Transverse colon (tissue), 4 donors: Measurements from ENCODE around the gene TREML2. TPM values are rescaled to one million over a fixed set of nuclear protein-coding genes. Genes with fewer than 3 reads are reported as not detected.

Experiments
- DNase-seq: peaks from one replicate; pipeline ENCODE4 v3.0.0-alpha.2; 2019
- H3K27ac ChIP-seq, 4 donors: fragments of 200-600 bp; sonication (generic); 2 replicates each; pipeline ENCODE4 v1.5.1; 2016 to 2018; ENCODE audit warnings: inconsistent platforms in 4 of 4
- H3K27me3 ChIP-seq: fragments of 200-600 bp; sonication (generic); 2 replicates; pipeline ENCODE4 v1.5.1; 2017; ENCODE audit warnings: inconsistent platforms
- H3K36me3 ChIP-seq, 4 donors: fragments of 200-600 bp; sonication (generic); 2 replicates each; pipeline ENCODE4 v1.5.1; 2017 to 2019; ENCODE audit warnings: inconsistent platforms in 4 of 4
- H3K4me1 ChIP-seq, 4 donors: fragments of 200-600 bp; sonication (generic); 2 replicates each; pipeline ENCODE4 v1.5.1; 2017 to 2020; ENCODE audit warnings: inconsistent platforms in 4 of 4
- H3K4me3 ChIP-seq, 4 donors: fragments of 200-600 bp; sonication (generic); 1 replicate in 1 of 4; 2 replicates in 3 of 4; pipeline versions ENCODE4 v1.5.1 to v1.6.1; 2017 to 2019; ENCODE audit warnings: inconsistent platforms in 4 of 4
- H3K9me3 ChIP-seq, 2 donors: fragments of 200-600 bp; sonication (generic); 2 replicates each; pipeline ENCODE4 v1.5.1; 2017 to 2019; ENCODE audit warnings: inconsistent platforms in 2 of 2
- CTCF ChIP-seq, 5 experiments: fragments of 200-600 bp in 3 of 5; fragments of 450-650 bp in 2 of 5; sonication (generic) in 3 of 5; IDR thresholded peaks; 1 replicate in 2 of 5; 2 replicates in 3 of 5; pipeline ENCODE4 v1.5.1; 2016 to 2017; ENCODE audit warnings: antibody characterized with exemption in 5 of 5, inconsistent platforms in 3 of 5, mild to moderate bottlenecking in 2 of 5, moderate library complexity in 1 of 5
- EP300 ChIP-seq: sonication (generic); formaldehyde crosslinking; IDR thresholded peaks from one replicate; pipeline ENCODE4 v1.6.1; 2017; ENCODE audit warnings: antibody characterized with exemption, low read depth
- POLR2A ChIP-seq: fragments of 450-650 bp; IDR thresholded peaks from one replicate; pipeline ENCODE4 v1.6.1; 2016; ENCODE audit warnings: antibody characterized with exemption, mild to moderate bottlenecking, moderate library complexity
- POLR2AphosphoS5 ChIP-seq, 3 donors: sonication (generic); formaldehyde crosslinking; IDR thresholded peaks; one replicate each; pipeline ENCODE4 v1.6.1; 2016; ENCODE audit warnings: antibody characterized with exemption in 3 of 3
- WGBS, 2 donors: methylation state at CpG; one replicate each; pipeline ENCODE4 v1.1.5; 2018; ENCODE audit warnings: low coverage in 1 of 2; 5-methylcytosine and 5-hydroxymethylcytosine counted together
- in situ Hi-C, 4 donors: fragments of 200-750 bp; cut with MboI; loops; one replicate each; pipeline versions ENCODE4 v1.15.0 to v1.15.1; 2017; ENCODE audit warnings: low sequenced_read_pairs in 3 of 4, low pct_ligation_motif_present in 1 of 4, low pct_unique_long_range_greater_than_20kb in 1 of 4
- intact Hi-C: fragments of 100-400 bp; cut with DNase I; formaldehyde crosslinking; loops from one replicate; pipeline ENCODE4 v1.15.1; 2023; ENCODE audit warnings: low total_unique reads
- total RNA-seq, 4 donors: library from RNA; depleted of rRNA; stranded (reverse); fragments of >200 nt; gene quantifications; one replicate each; pipeline ENCODE4 v1.1.0, GENCODE V29; 2016

Gene TREML2
- total RNA-seq, 4 donors from 2014 or later = 0.14 to 0.64 TPM; not detected in 2

- Histone ChIP-seq H3K27me3 (no peaks in the 10 kb centered on the region), H3K4me1 (no peaks in the 10 kb centered on the region), H3K27ac (no peak overlapping the region), H3K4me3 (no peak overlapping the region), H3K36me3 (no peaks in the 10 kb centered on the region), H3K9me3 (peaks cover 0 to 4% of the 10 kb centered on the region in 2 donors)
- TF ChIP-seq CTCF (IDR thresholded peaks at IDR 0.05) (no peak), POLR2A (no peak), EP300 (no peak), POLR2AphosphoS5 (IDR thresholded peaks at IDR 0.05) (no peak)
- WGBS, 2 donors = 72% methylated on average over 5 of the region's 5 CpGs; no CpG with 5 or more reads in 1 of the 2 donors
- intact Hi-C loops (no loop called here), in situ Hi-C loops (no loop called here)
- DNase-seq = no peak
Measured at GRCh38 chr6:41216616-41217015, 15.7 kb upstream of the TREML2 start.

GRCh38 chr6:41215777-41216176 lies 14.8 kb upstream of the TREML2 start:
- no peaks in the 10 kb centered on the region for H3K4me1 ChIP-seq
- H3K9me3 ChIP-seq = peaks cover 0 to 4% of the 10 kb centered on the region in 2 donors
- TF ChIP-seq POLR2A (no peak), CTCF (IDR thresholded peaks at IDR 0.05) (no peak), POLR2AphosphoS5 (IDR thresholded peaks at IDR 0.05) (no peak), EP300 (no peak)
- H3K27ac ChIP-seq = no peak overlapping the region
- intact Hi-C loops (no loop called here), in situ Hi-C loops (no loop called here)
- H3K4me3 ChIP-seq = no peak overlapping the region
- WGBS, 2 donors = 80 to 87% methylated on average over 1 to 5 of the region's 5 CpGs
- H3K36me3 ChIP-seq = no peaks in the 10 kb centered on the region
- no peak for DNase-seq
- no peaks in the 10 kb centered on the region for H3K27me3 ChIP-seq

GRCh38 chr6:41214559-41215238 lies 13.8 kb upstream of the TREML2 start:
- no peak for TF ChIP-seq POLR2AphosphoS5 (IDR thresholded peaks at IDR 0.05)
- no peak for TF ChIP-seq CTCF (IDR thresholded peaks at IDR 0.05)
- no peak for TF ChIP-seq POLR2A
- TF ChIP-seq EP300 = no peak

GRCh38 chr6:41209547-41210320 lies 8.8 kb upstream of the TREML2 start:
- 40 to 85% methylated on average over 1 to 5 of the region's 5 CpGs for WGBS, 2 donors
- Histone ChIP-seq H3K9me3 (no peaks in the 10 kb centered on the region), H3K4me1 (no peaks in the 10 kb centered on the region), H3K27ac (no peak overlapping the region), H3K36me3 (no peaks in the 10 kb centered on the region), H3K27me3 (no peaks in the 10 kb centered on the region), H3K4me3 (no peak overlapping the region)
- TF ChIP-seq CTCF (IDR thresholded peaks at IDR 0.05) (no peak), EP300 (no peak), POLR2AphosphoS5 (IDR thresholded peaks at IDR 0.05) (no peak), POLR2A (no peak)
- in situ Hi-C loops (no loop called here), intact Hi-C loops (no loop called here)
- no peak for DNase-seq

More at GRCh38 chr6:41214559-41215238, 13.8 kb upstream of the TREML2 start:
- in situ Hi-C loops (no loop called here), intact Hi-C loops (no loop called here)
- Histone ChIP-seq H3K27ac (no peak overlapping the region), H3K27me3 (no peaks in the 10 kb centered on the region), H3K9me3 (peaks cover 0 to under 1% of the 10 kb centered on the region in 2 donors), H3K4me1 (no peaks in the 10 kb centered on the region), H3K4me3 (no peak overlapping the region), H3K36me3 (no peaks in the 10 kb centered on the region)
- WGBS, 2 donors = 79 to 90% methylated on average over 6 to 9 of the region's 9 CpGs
- DNase-seq = no peak
